HG03575 (cell line): ENCODE results near the gene TDRD9.
"Not testable (repeated sequence)": the region's sequence is repeated elsewhere in the genome, so short reads cannot be mapped to it uniquely, and the experiment has no call there.

ENCODE experiments used
- ATAC-seq: cut with Tn5 transposase; IDR thresholded peaks from one replicate; pipeline ENCODE4 v1.9.1; 2021; ENCODE audit not compliant: unreplicated experiment, insufficient number of reproducible peaks, low FRiP score; ENCODE audit errors: extremely low read depth

Gene TDRD9, protein sequence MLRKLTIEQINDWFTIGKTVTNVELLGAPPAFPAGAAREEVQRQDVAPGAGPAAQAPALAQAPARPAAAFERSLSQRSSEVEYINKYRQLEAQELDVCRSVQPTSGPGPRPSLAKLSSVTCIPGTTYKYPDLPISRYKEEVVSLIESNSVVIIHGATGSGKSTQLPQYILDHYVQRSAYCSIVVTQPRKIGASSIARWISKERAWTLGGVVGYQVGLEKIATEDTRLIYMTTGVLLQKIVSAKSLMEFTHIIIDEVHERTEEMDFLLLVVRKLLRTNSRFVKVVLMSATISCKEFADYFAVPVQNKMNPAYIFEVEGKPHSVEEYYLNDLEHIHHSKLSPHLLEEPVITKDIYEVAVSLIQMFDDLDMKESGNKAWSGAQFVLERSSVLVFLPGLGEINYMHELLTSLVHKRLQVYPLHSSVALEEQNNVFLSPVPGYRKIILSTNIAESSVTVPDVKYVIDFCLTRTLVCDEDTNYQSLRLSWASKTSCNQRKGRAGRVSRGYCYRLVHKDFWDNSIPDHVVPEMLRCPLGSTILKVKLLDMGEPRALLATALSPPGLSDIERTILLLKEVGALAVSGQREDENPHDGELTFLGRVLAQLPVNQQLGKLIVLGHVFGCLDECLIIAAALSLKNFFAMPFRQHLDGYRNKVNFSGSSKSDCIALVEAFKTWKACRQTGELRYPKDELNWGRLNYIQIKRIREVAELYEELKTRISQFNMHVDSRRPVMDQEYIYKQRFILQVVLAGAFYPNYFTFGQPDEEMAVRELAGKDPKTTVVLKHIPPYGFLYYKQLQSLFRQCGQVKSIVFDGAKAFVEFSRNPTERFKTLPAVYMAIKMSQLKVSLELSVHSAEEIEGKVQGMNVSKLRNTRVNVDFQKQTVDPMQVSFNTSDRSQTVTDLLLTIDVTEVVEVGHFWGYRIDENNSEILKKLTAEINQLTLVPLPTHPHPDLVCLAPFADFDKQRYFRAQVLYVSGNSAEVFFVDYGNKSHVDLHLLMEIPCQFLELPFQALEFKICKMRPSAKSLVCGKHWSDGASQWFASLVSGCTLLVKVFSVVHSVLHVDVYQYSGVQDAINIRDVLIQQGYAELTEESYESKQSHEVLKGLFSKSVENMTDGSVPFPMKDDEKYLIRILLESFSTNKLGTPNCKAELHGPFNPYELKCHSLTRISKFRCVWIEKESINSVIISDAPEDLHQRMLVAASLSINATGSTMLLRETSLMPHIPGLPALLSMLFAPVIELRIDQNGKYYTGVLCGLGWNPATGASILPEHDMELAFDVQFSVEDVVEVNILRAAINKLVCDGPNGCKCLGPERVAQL (N-terminal part only)

DNA sequence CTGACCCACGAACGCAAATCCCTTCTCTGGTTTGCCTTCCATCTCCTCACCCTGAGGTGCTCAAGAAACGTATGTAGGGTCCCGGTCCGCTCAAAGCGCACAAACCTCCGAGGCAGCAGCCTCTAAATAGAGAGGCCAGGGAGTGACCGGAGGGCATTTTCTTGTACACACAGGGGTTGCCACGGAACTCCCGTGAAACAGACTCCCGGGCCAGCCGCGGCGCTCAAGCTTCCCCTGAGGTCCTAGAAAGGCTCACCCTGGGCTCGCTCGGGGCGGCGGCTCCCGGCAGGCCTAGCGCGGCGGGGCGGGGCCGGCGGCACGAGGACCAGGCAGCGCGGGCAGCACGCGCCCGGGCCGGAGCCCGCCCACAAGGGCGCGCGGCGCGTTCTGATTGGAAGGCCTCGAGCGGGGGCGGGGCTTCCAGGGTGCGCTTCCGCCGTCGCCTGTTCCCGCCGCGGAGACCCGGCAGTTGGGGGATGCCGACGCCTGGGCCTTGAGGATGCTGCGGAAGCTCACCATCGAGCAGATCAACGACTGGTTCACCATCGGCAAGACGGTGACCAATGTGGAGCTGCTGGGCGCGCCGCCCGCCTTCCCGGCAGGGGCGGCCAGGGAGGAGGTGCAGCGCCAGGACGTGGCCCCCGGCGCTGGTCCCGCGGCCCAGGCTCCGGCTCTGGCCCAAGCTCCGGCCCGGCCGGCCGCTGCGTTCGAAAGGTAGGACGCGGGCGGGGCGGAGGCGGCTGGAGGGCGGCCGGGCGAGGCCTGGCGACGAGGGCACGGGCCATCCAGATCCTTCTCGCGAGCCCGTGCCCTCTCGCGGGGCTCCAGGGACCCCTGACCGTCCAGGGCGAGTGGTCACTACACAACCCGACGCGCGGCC, at the start of gene TDRD9:
Gene TDRD9 (plus strand): TSS at position 446 of the 880 bp plus-strand sequence. CDS start 54 bp downstream, at position 500.
- ATAC-seq: no peak

DNA sequence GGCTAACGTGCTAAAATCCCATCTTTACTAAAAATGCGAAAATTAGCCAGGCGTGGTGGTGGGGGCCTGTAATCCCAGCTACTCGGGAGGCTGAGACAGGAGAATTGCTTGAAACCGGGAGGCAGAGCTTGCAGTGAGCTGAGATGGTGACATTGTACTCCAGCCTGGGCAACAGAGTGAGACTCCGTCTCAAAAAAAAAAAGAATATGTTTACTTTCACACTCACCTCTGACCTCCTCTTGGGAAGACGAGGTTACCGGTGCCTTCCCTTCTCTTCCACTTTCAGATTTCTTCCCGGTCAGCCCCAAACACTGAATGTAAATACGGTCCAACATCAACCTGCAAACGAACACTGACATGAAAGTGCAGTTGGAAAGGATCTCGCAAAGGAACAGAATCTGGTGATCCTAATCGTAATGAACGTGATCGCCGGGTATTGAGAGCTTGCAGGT, 49.1 kb upstream of the TDRD9 start:
- no peak for ATAC-seq

DNA sequence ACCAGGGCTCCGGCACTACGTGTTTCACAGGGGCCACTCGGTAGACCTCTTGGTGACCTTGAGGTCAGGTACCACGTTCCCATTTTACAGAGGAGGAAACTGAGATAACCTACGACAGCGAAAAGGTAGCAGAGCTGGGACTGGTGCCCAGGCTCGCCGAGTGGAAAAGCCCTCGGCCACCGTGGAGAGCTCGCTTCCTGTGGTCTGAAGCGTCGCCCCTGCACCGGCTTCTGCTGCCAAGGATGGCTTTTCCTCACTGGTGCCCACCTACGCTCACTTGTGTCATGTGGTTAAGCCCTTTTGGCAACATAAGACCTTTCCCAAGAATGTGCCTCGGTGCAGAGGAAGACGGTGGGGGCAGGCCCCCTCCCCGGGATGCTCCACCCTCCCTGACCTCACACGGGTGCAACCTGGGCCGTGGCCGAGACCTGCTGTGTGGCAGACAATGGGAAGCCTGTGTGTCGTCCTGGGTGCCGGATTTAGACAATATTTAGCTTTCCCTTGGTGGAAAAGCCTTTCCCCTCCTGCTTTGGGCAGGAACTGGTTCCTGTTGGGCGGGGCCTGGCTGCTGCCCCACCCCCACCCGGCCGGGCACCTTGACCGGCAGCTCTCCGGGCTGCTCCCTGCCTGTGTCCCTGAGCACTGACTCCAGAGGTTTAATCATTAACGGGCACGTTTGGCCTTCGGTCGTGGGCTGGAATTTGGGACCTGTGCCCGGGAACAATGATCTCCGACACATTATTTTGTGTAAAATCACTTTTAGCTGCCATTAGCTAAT, 48.5 kb upstream of the TDRD9 start:
- ATAC-seq: no peak

DNA sequence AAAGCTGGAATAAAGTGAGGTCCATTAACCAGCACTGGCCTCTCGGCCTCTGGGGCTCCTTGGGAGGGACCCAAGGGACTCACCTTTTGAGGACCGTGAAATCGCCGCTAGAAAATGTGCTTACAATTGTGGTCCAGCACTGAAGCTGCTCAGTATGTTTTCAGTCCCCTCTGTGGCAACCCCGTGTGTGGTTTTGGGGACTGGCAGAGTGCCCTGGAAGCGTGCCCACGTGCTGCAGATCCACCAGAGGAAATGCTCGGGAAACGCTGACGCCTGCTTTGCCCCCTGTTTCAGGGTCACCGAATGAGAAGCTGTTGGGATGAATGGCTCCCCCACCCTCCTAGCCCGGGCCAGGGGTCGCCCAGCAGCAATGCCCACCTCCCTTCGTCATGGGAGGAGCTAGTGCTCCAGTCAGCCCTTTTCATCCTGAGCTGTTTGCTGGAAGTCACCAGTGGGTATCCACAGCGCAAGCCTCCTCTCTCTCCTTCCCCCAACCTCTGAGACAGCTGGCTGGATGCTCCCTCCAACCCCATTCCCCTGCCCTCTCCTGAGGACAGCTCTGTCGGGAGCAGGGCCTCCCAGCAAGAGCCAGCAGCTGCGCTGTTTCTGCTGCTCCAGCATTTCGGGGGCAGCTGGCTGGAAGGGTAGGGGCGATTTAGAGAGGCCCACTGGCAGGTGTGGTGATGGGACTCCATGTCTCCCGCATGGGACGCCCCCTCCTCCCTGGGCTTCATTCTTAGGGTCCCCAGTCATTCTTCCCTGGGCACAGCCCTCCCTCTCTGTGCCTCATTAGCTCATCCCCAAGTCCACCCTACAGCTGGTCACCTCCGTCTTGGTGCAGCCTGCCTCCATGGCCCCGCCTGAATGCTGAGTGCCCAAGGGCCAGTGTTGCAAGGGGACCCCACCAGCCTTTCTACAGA, 47.6 kb upstream of the TDRD9 start:
- no peak for ATAC-seq

DNA sequence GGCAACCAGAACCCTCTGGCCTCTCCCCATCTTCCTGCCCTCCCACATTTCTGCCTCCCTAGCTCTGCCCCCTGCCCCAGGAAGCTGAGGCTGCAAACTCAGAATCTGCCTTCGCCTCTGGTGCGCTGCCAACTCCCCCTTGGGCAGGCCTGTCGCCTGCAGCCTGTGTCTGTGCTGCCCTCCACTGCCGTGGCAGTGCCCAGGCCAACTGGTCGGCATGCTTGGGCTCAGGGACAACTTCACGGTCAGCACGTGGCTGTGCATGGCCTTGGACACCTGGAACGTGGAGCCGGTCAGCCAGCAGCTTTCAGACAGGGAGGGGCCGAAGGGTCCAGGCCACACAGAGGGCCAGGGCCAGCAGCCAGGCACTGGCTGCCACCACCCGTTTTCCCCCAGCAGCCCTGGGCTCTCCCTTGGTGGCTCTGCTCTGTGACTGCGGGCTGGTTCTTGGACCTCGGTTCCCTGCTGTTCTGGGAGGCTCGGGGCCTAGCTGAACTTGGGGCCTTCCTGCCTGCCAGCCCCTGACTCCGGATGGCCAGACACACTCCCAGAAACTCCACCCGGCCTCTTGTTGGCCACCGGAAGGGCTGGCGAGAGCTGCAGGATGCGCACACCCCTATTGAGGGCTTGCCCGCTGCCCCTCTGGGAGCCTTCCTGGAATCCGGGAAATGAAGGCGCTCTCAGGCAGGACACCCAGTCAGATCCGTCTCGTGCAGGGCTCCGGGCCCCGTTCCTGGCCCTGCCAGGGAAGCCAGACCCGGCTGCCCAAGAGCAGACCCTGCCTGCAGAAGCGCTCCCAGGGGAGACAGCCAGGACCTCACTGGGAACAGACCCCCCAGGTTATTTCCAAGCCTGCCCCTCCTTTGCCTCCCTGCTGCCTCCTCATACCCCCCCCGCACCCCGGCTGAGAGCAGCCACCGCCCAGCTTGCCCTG, 46.7 kb upstream of the TDRD9 start:
- no peak for ATAC-seq

DNA sequence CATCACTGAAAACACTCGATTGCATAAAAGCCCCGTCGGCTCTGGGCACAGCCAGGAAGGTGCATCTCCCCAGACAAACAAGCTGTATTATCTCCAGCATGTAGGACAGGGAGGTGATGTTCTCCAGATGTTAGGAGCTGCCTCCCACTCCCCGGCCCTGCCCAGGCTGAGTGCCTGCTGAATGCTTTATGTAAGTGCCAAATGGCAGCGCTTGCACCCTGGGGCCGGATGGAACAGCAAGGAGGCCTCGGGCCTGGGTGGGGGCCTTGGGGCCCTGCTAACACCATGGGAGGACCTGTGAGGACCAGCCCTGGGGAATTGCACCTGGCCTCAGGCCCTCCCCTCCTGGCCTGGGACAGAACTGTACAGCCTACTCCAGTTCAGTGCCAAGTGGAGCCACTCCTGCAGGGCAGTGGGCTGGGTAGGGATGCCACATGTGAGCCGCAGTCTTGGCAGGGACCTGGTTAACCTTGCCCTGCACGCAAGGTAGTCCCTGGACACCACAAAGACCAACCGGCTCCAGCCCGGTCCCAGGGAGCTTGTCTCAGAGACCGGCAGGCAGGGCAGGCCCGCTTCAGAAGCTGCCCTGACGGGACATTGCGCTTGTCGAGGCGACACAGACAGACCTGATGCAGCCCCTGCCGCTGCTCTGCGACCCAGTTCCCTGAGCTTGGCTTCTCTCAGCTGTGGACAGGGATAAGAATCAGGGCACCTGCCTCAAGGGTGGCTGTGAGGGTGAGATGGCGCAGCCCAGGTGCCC, 45.6 kb upstream of the TDRD9 start:
- no peak for ATAC-seq

DNA sequence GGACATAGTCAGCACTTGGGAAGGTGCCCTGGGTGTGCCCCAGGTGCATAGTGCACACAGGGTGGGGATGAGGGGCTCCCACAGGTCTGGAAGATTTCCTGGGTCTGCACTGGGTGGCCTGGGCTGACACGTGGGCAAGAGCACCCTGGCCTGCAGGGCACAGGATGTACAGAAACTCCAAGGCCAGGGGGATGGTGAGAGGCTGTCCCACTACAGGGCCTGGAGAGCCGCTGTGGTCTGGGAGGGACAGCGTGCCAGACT, 45.1 kb upstream of the TDRD9 start:
- no peak for ATAC-seq

DNA sequence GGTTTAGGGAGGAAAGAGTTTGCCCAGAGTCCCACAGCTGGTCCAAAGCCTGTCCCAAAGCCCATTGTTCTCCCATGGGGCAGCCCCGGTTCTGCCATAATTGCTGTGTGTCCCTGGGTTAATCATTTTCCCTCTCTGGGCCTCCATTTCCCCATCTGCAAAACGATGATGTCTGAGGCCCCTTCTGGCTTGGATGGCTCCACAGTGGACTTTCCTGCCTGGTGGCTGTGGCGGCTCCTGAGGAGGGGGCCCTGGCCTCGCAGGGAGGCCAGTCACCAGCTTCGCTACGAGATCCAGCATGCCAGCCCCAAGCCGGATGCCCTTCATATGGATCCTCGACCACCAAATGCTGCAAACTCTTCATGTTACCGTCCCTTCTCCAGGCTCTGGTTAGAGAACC, 43.4 kb upstream of the TDRD9 start:
- no peak for ATAC-seq

DNA sequence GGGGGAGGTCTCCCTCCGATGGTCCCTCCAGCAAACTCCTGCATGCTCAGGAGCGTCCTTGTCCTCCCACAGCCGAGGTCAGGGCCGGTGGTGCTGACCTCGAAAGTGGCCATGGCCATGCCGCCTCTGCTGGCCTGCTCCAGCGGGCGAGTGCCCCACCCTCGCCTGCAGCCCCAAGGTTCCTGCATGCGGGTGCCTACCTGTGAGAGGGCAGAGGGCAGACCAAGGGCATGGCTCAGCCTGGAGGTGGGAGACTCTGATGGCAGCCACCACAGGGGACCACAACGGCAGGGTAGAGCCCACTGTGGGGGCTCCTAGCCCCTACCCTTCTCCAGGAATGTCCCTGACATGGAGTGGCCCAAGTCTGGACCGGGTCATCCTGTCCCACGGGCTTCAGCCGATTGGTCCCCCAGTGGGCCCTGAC, 42.7 kb upstream of the TDRD9 start:
- no peak for ATAC-seq

DNA sequence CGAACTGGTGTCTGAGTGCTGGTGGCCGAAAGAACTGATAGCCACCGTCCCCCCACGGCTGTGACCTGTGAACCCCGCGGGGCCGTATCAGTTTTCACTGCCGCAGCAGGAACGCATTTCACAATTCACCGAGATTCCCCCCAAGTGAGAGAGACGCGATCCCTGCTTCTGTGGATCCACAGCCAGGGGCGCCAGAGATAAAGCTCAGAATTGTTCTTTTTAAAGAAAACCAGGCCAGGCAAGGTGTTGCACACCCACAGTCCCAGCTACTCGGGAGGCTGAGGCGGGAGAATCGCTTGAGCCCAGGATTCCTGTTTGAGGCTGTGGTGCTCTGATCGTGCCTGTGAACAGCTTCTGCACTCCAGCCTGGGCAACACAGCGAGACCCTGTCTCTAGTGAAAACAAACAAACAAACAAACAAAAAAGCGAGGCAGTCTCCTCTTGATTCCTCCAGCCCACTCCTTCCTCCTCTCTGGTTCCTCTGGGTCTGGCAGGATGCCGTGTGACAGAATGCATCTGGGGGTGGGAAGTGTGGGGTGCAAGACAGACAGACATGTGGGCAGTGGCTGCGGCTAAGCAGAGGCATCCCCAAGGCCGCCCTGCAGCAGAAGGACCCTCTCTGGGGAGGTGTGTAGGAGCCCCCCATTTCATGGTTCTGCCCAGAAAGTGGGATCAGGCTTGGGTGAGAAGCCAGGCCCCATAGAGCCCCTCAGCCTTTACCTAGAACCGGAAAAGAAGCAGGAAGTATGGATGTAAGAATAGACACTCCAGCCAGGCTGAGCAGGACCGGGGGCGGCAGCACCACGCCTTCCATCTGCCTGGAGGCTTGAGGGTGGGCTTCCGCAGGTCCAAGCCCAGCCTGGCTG, 41.7 kb upstream of the TDRD9 start:
- ATAC-seq: no peak

DNA sequence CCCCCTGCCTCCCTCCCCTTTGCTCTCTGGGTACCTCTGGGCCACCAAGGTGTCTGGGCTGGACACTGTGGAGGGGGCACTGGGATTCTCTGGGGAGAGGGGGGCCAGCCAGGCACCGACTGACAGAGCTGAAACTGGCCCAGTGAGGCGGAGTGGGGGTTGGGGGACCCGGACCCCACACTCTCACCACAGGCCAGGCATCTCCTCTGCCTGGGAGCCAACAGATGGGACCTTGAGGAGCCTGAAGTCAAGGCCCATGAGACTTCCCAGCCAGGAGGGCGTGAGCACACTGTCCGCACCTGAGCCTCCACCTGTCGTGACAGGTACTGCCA, 41.1 kb upstream of the TDRD9 start:
- ATAC-seq: no peak

DNA sequence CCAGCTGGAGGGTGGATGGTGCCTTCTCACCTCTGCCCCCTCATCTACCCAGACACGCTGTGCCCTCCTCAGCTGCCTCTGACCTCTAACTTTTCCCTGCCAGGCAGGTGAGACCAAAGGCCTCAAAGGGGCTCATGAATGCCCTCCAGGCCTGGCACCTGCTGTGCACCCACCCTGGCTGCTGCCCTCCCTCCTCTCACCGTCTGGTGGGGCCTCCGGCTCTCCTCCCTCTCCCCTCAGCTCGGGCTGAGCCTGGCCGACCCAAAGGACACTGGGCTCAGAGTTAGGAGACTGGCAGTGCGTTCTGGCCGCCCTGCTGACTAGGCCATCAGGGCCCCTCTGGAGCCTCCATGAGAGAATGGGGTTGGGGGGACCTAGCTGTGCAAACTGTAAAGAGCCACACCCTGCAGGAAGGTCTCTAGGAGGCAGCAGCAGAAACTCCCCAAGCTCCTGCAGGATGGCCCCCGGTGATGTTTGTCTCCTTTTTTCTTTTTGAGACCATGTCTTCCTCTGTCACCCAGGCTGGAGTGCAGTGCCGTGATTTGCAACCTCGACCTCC, 40.6 kb upstream of the TDRD9 start:
- ATAC-seq: no peak

DNA sequence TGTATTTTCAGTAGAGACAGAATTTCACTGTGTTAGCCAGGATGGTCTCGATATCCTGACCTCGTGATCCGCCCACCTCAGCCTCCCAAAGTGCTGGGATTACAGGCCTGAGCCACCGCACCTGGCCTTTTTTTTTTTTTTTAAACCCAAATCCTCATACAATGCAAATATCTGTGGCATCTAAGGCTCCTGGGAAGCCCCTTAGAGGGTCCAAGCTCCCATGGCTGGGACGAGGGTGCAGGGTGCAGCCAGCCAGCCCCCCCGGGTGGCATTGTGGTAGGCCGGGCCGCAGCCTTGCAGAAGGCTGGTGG, 39.3 kb upstream of the TDRD9 start:
- ATAC-seq: not testable (repeated sequence)

DNA sequence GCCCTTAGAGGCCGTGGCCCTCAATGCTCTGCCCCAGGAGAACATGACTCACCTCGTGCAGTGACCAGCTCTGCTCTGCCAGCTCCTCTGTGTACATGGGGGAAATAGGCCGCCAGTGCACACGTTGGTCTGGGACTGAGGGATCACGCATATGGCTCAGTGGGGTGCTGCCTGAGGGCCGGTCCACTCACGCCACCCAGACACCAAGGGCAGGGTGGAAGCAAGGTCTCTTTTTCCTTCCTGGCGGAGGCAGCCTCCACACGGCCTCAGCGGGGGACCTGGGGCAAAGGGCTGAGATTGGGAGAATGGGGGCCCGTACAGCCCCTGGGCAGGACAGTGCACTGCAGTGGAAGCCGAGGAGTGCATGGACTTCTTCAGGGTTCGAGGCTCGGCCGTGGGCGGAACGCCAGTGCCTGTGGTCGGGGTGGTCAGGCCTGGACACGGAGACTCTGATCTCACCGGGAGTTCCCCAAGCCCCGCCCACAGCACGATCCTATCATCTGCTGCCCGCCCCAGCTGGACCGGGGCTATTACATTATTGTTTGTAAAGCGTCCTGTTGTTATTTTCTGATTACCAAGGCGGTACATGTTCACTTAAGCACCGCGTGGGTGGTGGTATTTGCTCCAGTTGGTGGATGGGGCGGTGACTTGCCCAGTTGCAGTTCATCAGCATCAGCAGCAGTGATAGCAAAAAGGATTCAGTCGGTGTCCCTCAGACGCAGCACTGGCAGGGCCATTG, 38.8 kb upstream of the TDRD9 start:
- ATAC-seq: no peak
